ENCODE results near the gene LRRC3. TPM values are rescaled to one million over a fixed set of nuclear protein-coding genes. Genes with fewer than 3 reads are reported as not detected.
"Not testable (repeated sequence)": the region's sequence is repeated elsewhere in the genome, so short reads cannot be mapped to it uniquely, and the experiment has no call there.

Gene LRRC3
- total and polyA plus RNA-seq, 5 donors, result 0.89 to 1.1 (median 1.0) TPM

DNA sequence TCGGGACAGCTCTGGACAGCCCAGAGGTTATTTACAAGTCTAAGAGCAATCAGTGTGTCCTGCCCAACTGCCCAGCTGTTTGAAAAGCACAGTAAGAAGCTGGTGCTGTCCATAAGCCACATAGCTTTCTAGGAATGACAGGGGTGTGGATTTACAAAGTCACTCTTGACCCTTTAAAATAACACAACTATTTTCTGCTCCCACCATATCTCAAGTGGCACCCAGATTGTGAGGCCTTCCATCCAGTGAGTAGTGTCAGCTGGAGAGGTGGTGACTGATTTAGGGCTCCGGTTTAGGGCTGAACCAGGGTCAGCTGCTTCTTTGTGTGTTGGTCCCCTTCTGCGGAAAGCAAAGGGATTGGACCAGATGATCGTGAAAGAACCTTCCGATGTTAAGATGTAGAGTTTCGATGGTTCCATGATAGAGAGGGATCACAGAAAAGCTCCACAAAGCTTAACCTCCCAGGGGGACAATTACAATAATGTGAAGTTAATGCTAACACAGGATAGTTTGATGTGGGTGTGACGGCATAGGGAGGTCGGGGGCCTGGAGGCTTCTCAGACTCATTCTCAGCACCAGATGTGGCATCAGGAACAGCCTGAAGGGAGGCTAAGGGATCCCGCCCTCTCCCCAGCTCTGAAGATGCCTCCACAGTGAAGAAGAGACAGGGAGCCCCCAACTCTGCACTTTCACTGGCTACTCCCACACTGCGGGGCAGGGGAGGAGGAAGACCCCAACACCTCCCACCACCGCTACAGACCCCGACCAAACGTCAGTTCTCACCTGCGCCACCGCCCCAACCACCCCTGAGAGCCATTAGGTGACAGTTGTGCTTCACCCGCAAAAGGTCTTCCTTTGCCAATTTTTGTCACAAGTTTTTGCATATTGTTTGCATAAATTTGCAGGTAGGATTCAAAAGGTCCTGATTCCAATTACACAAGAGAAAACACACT, 40.6 kb downstream of the LRRC3 start:
- Histone ChIP-seq H3K4me3 (ENCODE audit: low read length) (no peak overlapping the region), H3K9me3 (ENCODE audit: control insufficient read depth, low read length) (no peaks in the 10 kb centered on the region), H3K27ac (ENCODE audit: low read length) (no peak overlapping the region), H3K27me3 (ENCODE audit: control insufficient read depth, insufficient read depth) (no peaks in the 10 kb centered on the region), H3K4me1 (ENCODE audit: control insufficient read depth, insufficient read depth, low read length) (peaks cover 3% of the 10 kb centered on the region)
- WGBS, result 73% methylated on average over 16 of the region's 16 CpGs
- ATAC-seq (peak; percentile 68 to 75), DNase-seq (no peak)
- intact Hi-C loops (cut with DNase I), result no loop called here

DNA sequence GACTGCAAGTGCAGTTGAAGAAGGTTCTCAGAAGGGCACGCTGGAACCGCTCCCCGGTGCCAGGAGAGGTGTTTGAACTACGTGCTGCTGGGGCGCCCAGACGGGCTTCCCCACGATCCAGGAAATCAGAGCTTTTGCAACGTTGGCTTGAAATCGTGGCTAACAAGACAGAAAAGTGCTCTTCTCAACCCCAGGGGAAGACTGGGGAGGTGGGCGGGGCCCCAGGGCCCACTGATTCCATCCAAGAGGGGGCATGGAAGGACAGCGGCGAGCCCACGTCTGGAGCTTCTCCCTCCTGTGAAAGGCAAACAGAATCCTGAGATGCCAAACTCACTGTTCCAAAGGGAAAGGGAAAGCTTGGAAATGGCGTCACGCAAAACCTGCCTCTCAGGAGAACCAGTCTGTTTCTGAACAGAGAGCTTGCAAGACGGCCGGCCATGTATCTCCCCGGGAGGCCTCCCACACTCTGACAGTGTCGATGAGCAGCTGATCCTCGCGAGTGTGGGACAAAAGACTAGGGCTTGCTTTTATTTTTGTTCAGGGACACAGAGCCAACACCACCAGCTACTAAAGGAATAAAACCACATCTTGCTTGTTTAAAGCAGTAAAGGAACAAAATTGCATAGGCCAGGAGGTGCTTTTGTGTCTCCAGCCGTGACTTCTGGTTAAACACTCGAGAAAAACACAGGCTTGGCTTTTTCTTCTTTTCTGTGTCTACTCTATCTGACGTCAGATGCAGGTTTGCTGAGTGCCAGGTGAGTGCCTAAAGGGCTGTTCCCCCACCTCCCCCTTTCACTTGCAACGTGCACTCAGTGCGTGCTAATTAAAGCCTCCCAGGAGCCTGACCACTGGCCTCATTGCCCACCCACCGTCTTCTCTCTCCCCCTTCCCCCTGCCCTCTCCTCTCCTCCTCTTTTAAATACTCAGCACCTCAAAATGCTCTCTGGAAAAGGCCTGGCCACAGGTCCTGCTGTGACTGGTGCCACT, 41.5 kb downstream of the LRRC3 start:
- WGBS, result 32% methylated on average over 27 of the region's 27 CpGs
- ATAC-seq (peak; percentile 23 to 25), DNase-seq (no peak)
- intact Hi-C loops (cut with DNase I), result no loop called here
- no peak overlapping the region for H3K4me3 ChIP-seq (ENCODE audit: low read length)
- no peak overlapping the region for H3K27ac ChIP-seq (ENCODE audit: low read length)
- peaks cover 3% of the 10 kb centered on the region for H3K4me1 ChIP-seq (ENCODE audit: control insufficient read depth, insufficient read depth, low read length)
- no peaks in the 10 kb centered on the region for H3K9me3 ChIP-seq (ENCODE audit: control insufficient read depth, low read length)
- H3K27me3 ChIP-seq (ENCODE audit: control insufficient read depth, insufficient read depth), result no peaks in the 10 kb centered on the region

DNA sequence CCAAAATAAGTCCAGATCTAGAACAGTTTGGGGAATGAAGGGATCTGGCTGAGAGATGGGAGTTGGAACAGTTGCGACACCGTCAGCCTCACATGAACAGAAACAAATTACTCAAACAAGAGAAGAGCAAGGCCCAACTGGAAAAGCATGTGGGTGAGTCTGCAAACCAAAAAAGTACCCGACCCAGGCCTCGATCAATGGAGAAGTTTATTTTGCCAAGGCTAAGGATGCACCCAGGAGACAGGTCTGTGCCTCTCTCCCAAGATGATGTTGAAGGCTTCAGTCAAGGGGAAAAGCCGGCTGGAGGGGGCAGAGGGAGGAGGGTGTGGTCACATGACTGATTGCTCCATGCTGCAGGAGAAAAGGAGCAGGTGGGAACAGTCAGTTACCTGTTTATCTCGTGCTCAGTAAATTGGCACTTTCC, 42.4 kb downstream of the LRRC3 start:
- no peaks in the 10 kb centered on the region for H3K27me3 ChIP-seq (ENCODE audit: control insufficient read depth, insufficient read depth)
- 53% methylated on average over 6 of the region's 6 CpGs for WGBS
- peaks cover 3% of the 10 kb centered on the region for H3K4me1 ChIP-seq (ENCODE audit: control insufficient read depth, insufficient read depth, low read length)
- intact Hi-C loops (cut with DNase I), result no loop called here
- peak in 1 of 2 donors; percentile 32 for ATAC-seq
- H3K4me3 ChIP-seq (ENCODE audit: low read length), result no peak overlapping the region
- no peak overlapping the region for H3K27ac ChIP-seq (ENCODE audit: low read length)
- no peaks in the 10 kb centered on the region for H3K9me3 ChIP-seq (ENCODE audit: control insufficient read depth, low read length)
- DNase-seq, result no peak

DNA sequence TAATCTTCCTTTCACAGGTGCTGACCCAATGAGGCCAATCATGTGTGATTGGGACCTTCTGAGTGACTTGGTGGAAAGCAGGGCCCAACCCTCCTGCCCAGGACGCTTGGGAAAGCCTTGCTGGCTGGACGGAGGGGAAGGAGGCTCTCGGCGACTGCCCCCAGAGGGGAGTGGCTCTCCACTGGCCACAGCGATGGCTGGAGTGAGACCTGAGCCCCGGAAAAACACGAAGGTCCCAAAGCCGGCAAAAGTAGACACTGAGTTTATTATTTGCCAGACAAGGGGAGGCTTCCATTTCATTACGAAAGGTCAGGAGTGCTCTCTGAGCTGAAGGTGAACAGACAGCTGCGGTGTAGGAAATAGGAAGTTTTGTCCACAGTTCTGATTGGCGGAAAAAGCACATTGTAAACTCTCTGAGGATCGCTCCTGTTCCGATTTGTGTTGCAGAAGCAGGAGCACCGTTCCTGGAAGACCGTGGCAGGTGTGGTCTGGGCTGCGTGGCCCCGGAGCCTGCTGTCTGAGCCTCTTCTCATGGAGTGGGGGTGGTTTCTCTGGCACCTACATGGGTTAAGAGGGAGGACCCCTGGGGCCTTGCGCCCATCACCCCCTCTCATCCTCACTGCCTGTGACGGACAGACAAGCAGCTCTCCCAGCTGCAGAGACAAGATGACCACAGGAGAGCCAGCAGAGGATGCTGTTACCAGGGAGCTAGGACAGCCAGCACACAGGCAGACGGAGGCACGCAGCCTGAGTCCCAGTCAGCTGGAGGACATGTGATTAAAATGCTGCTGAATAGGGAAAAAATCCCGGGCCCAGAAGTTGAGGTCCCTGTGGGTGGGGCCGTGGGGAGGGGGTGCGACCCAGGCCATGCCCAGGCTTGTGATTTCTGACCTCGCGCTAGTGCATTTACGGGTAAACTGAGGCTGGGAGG, 43.2 kb downstream of the LRRC3 start:
- no peak overlapping the region for H3K4me3 ChIP-seq (ENCODE audit: low read length)
- H3K4me1 ChIP-seq (ENCODE audit: control insufficient read depth, insufficient read depth, low read length), result peaks cover 3% of the 10 kb centered on the region
- no peak for ATAC-seq
- H3K27me3 ChIP-seq (ENCODE audit: control insufficient read depth, insufficient read depth), result no peaks in the 10 kb centered on the region
- intact Hi-C loops (cut with DNase I), result no loop called here
- H3K27ac ChIP-seq (ENCODE audit: low read length), result no peak overlapping the region
- WGBS, result 71% methylated on average over 27 of the region's 27 CpGs
- H3K9me3 ChIP-seq (ENCODE audit: control insufficient read depth, low read length), result no peaks in the 10 kb centered on the region
- no peak for DNase-seq

DNA sequence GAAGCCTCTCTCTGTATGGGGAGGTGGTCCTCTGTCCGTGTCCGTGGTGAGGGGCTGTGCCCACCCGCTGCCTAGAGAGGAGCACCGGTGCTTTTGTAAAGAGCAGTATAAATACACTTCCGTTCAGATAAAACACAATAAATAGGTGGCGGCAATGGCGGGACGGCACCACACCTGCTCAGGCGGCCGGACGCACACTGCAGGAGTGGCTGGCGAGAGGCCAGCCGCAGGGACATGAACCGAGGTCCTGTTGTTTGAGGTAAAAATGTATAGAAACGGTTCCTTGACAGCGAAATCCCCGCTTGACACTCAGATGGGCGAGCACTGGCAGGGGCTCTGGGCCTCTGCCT, 43.9 kb downstream of the LRRC3 start:
- no peak for ATAC-seq
- Histone ChIP-seq H3K4me1 (ENCODE audit: control insufficient read depth, insufficient read depth, low read length) (peaks cover 3% of the 10 kb centered on the region), H3K4me3 (ENCODE audit: low read length) (no peak overlapping the region), H3K27ac (ENCODE audit: low read length) (no peak overlapping the region), H3K9me3 (ENCODE audit: control insufficient read depth, low read length) (no peaks in the 10 kb centered on the region), H3K27me3 (ENCODE audit: control insufficient read depth, insufficient read depth) (no peaks in the 10 kb centered on the region)
- no peak for DNase-seq
- intact Hi-C loops (cut with DNase I), result no loop called here
- 85% methylated on average over 18 of the region's 18 CpGs for WGBS

DNA sequence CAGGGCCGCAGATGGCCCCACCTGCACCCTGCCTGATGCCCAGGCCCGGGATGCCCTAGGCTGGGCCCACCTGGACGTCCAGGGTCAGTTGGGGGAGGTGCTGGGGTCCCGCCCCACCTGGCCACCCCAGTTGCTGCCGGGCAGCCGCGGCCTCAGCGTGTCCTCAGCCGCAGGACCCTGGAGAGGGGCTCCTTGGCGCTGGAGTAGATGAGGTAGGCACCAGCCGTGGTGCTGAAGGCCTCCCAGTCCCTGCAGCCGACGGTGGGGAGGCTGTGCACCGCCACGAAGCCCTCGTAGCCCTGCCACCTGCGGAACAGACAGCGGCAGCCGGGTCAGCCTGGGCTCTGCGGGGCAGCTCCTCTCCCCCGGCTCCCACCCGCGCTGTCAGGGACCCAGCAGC, 44.3 kb downstream of the LRRC3 start:
- no peaks in the 10 kb centered on the region for H3K27me3 ChIP-seq (ENCODE audit: control insufficient read depth, insufficient read depth)
- intact Hi-C loops (cut with DNase I), result no loop called here
- WGBS, result 82% methylated on average over 23 of the region's 23 CpGs
- ATAC-seq (peak in 1 of 2 donors; percentile 13), DNase-seq (no peak)
- no peak overlapping the region for H3K4me3 ChIP-seq (ENCODE audit: low read length)
- no peaks in the 10 kb centered on the region for H3K9me3 ChIP-seq (ENCODE audit: control insufficient read depth, low read length)
- no peak overlapping the region for H3K27ac ChIP-seq (ENCODE audit: low read length)
- peaks cover 3% of the 10 kb centered on the region for H3K4me1 ChIP-seq (ENCODE audit: control insufficient read depth, insufficient read depth, low read length)

DNA sequence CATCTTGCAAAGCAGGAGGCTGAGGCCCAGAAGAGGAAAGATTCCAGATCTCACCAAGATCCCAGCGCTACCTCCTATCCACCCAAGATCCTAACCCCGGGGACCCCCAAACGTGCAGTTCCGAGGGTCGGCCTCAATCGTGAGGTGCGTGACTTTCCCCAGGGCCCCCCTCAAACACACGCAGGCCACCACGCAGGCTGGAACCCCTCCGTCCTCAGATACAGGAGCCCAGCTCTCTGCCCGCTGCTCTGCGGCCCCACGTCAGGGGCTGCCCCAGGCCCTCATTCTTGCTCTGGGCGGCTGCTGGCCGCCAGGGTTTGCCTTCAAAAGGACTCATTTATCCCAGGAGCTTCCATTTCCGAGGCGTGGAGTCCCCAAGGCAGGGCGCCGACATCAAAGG, 44.8 kb downstream of the LRRC3 start:
- H3K4me1 ChIP-seq (ENCODE audit: control insufficient read depth, insufficient read depth, low read length), result peaks cover 3% of the 10 kb centered on the region
- H3K9me3 ChIP-seq (ENCODE audit: control insufficient read depth, low read length), result no peaks in the 10 kb centered on the region
- H3K4me3 ChIP-seq (ENCODE audit: low read length), result no peak overlapping the region
- WGBS, result 87% methylated on average over 19 of the region's 19 CpGs
- intact Hi-C loops (cut with DNase I), result no loop called here
- no peak overlapping the region for H3K27ac ChIP-seq (ENCODE audit: low read length)
- DNase-seq (no peak), ATAC-seq (no peak)
- no peaks in the 10 kb centered on the region for H3K27me3 ChIP-seq (ENCODE audit: control insufficient read depth, insufficient read depth)

DNA sequence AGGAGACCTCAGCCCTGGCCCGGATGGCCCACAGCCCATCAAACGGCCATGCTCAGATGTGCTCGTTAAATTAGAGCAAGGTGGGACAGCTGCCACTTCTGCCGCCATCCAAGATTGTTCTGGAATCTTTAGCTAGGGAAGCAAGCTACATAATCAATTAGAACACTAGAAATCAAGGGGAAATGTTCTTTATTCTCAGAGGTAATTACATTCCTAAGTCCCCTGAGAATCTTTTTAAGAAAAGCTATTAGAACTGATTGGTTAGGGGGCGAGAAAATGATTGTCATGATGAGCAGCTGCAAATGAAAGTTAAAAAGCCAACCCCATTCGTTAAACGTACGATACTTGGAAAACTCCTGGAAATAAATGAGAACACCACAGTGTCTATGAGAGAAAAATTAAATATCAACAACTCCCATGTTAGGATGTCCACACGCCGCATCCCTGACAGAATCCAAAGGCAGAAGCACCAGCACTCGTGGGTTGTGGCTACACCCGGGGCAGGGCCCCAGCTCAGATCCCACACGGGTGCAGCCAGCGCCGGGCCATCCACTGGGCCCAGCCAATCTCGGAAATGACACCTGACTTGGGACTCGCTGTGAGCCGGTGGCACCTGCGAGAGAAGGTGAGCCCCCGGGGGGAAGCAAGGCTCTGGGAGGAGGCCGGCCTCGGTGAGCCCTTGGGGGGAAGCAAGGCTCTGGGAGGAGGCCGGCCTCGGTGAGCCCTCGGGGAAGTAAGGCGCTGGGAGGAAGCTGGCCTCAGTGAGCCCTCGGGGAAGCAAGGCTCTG, 47.1 kb downstream of the LRRC3 start:
- no peaks in the 10 kb centered on the region for H3K4me1 ChIP-seq (ENCODE audit: control insufficient read depth, insufficient read depth, low read length)
- no peaks in the 10 kb centered on the region for H3K27me3 ChIP-seq (ENCODE audit: control insufficient read depth, insufficient read depth)
- no peak for ATAC-seq
- WGBS, result 88% methylated on average over 27 of the region's 27 CpGs
- DNase-seq, result peak in 2 of 3 donors; percentile 10 to 32
- H3K4me3 ChIP-seq (ENCODE audit: low read length), result no peak overlapping the region
- H3K9me3 ChIP-seq (ENCODE audit: control insufficient read depth, low read length), result no peaks in the 10 kb centered on the region
- no peak overlapping the region for H3K27ac ChIP-seq (ENCODE audit: low read length)
- intact Hi-C loops (cut with DNase I), result no loop called here

DNA sequence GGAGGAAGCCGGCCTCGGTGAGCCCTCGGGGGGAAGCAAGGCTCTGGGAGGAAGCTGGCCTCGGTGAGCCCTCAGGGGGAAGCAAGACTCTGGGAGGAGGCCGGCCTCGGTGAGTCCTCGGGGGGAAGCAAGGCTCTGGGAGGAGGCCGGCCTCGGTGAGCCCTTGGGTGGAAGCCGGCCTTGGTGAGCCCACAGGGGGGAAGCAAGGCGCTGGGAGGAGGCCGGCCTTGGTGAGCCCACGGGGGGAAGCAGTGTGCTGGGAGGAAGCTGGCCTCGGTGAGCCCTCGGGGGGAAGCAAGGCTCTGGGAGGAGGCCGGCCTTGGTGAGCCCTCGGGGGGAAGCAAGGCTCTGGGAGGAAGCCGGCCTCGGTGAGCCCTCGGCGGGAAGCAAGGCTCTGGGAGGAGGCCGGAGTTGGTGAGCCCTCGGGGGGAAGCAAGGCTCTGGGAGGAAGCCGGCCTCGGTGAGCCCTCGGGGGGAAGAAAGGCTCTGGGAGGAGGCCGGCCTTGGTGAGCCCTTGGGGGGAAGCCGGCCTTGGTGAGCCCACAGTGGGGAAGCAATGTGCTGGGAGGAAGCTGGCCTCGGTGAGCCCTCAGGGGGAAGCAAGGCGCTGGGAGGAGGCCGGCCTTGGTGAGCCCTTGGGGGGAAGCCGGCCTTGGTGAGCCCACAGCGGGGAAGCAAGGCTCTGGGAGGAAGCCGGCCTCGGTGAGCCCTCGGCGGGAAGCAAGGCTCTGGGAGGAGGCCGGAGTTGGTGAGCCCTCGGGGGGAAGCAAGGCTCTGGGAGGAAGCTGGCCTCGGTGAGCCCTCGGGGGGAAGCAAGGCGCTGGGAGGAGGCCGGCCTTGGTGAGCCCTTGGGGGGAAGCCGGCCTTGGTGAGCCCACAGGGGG, 47.9 kb downstream of the LRRC3 start:
- H3K4me1 ChIP-seq (ENCODE audit: control insufficient read depth, insufficient read depth, low read length); H3K9me3 ChIP-seq (ENCODE audit: control insufficient read depth, low read length); DNase-seq; H3K27ac ChIP-seq (ENCODE audit: low read length); ATAC-seq; H3K4me3 ChIP-seq (ENCODE audit: low read length); intact Hi-C loops (cut with DNase I); H3K27me3 ChIP-seq (ENCODE audit: control insufficient read depth, insufficient read depth): not testable (repeated sequence)
- 77% methylated on average over 44 of the region's 44 CpGs for WGBS

Measured in right cardiac atrium (tissue), 5 donors.